Limb (tissue), 2 donors: ENCODE data around the gene SLAMF1.
"Not testable (repeated sequence)": the region's sequence is repeated elsewhere in the genome, so short reads cannot be mapped to it uniquely, and the experiment has no call there.

Experiments used
- DNase-seq, 2 donors: peaks; one replicate each; pipeline ENCODE4 v3.0.0-alpha.2; 2016; ENCODE audit errors: extremely low spot score in 2 of 2

SLAMF1 gene

DNA sequence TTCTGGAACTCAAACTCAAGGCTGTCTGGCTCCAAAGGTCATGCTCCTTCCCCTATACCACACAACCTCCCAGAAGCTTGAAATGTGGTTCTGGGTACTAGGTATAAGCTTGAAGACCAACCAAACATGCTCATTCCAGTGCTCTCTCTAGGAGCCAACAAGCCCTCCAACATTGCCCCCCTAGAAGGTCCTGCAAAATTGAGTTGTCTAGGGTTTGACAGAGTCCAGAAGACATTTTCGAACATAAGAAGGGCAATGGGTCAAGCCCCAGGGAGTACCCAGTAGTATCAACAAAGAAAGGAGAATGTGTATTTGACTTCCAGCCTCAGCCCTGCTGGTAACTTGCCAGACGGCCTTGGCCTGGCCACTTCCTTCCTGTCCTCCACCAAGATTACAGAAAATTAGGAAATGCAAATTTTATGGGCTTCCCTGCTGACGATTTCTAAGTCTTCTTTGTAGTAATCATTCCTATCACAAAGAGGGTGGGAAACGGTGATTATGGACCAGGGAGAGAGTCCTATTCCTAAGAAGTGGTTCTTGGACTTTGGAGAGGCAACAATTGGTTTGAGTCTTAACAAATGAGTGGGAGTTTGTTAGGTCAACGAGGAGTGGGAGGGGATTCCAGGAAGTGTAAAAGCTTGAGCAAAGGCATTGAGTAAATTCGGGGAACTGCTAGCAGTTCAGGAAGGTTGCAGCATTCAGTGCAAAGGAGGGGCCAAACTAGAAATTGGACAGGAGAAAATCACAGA, 18.7 kb upstream of the SLAMF1 start:
- no peak for DNase-seq

DNA sequence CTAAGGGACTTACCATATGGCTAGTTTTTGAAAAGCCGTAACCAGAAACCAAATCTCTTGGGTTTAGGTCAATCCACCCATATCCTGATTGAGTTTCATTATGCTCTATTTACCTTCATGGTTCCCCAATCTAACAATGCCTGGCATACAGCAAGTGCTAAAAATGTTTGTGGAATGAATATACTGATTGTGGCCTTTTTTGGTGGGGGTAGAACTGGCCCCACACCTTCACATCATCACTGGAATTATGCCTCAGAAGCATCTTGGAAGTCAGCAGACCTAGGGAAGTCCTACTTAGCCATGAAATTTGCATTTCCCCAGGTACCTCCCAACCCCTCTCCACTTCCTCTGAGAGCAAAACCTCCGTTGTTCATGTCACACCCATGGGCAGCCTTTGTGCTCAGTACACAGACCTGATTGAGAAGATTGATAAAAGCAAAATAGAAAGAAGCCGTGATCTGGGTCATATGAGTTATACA, 17.8 kb upstream of the SLAMF1 start:
- DNase-seq, result no peak

DNA sequence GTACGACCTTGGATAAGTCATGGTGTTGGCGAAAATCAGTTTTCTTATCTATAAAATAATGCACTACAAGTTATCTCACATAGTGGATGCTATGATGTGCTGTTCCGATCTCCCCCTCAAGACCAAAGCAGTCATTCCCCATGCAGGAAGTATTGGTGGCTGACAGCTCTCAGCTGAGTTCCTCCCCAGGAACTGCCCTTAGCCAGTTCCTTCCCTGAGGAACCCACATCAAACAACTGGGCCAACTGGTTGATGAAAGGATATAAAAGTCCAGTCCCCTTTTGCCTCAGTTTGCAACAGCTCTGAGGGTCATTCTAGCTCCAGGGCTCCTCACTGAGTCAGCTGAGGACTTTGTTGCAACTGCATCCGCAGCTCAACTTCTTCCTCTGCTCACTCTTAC, 16.1 kb upstream of the SLAMF1 start:
- DNase-seq, result no peak

DNA sequence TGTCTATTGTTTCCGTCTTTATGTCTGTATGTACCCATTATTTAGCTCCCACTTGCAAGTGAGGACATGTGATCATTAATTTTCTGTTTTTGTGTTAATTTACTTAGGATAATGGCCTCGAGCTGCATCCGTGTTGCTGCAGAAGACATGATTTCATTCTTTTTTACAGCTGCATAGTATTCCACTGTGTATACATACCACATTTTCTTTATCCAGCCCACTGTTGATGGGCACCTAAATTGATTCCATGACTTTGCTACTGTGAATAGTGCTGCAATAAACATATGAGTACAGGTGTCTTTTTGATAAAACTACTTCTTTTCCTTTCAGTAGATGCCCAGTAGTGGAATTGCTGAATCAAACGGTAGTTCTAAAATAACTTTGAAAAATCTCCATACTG, 12.7 kb upstream of the SLAMF1 start:
- no peak for DNase-seq

DNA sequence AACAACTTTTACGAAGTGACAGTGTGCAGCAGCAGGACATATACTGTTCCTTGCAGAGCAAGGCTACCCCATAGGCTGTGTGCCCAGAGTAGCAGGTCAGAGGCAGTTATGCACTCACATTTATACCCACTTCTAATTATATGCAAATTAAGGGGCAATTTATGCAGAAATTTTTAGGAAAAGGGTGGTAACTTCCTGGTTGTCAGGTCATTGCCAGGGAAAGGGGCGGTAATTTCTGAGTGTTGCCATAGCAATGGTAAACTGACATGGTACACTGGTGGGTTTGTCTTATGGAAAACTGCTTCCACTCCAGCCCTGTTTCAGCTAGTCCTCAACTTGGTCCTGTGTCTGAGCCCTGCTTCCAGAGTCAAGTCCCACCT, 12.0 kb upstream of the SLAMF1 start:
- no peak for DNase-seq

DNA sequence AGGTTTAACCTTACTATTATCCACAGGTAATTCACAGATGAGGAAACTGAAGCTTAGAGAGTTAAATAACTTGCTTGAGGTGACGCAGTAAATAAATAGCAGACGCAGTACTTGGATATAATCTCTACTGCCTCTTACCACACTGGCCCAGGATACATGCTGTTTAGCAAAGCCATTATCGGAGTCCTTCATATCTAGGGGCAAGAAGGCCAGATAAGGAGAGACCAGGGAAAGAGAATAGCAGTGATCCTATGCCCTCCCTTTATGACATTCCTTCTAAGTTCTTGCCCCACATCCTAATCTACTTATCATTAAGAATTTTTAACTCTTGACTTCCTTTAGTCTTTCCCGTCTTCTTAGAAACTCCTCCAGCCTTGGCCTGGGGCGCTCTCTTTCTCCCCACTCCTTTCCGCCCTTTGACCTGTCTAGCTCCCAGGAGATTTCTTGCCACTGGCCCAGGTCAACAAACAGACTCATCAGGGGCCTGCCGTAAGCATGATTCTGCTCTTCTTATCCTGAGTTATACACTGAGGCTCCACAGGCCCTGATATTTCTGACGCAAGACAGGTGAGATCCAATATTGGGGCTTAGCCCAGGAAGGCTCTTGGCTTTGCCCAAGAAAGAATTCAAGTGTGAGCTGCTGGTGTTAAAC, 11.4 kb upstream of the SLAMF1 start:
- DNase-seq, result no peak

DNA sequence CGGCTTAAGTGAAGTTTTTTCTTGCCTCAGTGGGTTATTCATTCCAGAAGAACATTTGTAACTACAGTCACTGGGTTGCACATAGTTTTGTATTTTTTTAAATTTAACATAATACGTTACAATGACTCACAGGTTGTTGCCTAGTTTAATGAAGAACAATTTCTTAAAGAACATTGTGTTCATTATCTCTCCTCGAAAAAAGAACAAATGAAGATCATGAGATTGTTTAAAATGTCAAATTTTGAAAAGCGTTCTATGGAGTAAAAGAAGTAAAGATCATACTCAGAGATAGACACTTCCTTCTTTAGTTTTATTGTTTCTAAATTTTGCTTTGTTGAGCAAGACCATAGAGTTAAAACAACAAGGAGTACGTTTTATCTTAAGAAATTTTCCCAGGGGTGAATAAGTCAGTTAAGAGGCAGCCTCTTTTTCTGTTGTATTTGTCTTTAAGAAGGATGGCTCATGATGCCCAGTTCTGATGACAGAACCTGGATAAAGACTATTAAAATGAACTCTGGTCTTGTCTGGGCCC, 10.5 kb upstream of the SLAMF1 start:
- DNase-seq, result no peak

DNA sequence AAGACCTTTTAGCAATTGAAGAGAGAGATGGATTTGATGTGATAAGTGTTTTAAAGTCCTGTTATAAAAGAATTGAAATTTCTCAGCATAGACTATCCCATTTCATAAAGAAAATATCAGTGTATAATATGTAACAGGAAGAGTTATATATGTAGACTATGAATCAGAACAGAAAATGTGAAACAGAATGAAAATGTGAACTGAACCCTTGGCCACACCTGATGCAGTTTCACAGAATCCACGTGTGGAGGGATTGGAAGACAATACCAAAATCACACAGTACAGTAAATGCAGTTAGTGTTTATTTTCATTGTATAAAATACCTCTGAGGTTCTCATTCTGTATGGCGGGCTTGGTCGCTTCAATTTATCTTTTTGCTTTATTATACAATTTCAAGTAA, 9.9 kb upstream of the SLAMF1 start:
- no peak for DNase-seq

DNA sequence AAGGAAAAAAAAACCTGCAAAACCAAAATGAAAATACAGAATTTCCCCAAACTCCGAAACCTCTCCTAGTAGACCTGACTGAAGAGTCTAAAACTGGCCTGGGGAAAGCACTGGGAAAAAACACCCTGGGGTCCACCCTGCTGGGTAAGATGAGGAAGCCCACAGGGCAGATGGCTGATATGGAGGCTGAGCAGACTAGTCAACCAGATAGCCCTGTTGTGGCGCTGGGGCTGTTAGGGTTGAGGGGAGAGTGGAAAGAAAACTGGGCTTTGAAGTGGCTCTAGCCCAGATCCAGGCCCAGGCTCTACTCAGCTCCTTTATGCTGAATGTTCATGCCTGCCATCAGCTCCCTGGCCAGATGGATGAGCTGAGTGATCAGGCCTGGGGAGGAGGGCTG, 6.8 kb upstream of the SLAMF1 start:
- DNase-seq, result no peak

DNA sequence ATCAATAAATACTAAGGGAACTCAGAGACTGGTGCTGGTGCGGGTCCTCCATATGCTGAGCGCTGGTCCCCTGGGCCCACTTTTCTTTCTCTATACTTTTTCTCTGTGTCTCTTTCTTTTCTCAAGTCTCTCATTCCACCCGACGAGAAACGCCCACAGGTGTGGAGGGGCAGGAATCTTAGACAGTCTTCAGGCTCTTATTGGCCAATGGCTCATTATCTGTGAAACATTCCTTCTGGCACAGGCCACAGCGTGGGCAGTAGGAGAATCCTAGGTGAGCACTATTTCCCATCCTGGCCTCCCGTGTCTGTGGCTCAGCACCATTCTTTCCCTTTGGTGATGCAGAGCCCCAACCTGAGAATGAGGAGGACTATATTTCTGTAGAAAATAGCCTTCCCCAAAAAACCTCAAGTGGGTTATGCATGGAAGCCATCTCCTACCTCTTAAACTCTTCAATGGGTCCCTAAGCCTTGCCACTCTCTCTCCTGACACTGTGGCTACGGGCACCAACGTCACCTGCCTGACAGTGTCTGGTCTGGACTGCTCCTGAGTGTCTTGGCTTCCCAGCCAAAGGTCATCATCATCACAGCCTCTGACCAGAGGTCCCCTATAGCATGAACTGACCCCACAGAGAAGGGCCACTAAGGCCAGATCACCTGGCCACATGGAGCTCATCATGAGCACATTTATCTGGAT, 6.2 kb upstream of the SLAMF1 start:
- DNase-seq, result no peak

DNA sequence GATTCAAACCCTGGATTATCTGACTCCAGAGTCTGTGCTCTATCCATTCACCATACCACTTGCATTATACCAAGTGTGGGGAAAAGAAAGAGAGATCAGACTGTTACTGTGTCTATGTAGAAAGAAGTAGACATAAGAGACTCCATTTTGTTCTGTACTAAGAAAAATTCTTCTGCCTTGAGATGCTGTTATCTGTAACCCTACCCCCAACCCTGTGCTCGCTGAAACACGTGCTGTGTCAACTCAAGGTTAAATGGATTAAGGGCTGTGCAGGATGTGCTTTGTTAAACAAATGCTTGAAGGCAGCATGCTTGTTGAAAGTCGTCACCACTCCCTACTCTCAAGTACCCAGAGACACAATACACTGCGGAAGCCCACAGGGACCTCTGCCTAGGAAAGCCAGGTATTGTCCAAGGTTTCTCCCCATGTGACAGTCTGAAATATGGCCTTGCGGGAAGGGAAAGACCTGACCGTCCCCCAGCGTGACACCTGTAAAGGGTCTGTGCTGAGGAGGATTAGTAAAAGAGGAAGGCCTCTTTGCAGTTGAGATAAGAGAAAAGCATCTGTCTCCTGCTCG, 5.3 kb upstream of the SLAMF1 start:
- not testable (repeated sequence) for DNase-seq

DNA sequence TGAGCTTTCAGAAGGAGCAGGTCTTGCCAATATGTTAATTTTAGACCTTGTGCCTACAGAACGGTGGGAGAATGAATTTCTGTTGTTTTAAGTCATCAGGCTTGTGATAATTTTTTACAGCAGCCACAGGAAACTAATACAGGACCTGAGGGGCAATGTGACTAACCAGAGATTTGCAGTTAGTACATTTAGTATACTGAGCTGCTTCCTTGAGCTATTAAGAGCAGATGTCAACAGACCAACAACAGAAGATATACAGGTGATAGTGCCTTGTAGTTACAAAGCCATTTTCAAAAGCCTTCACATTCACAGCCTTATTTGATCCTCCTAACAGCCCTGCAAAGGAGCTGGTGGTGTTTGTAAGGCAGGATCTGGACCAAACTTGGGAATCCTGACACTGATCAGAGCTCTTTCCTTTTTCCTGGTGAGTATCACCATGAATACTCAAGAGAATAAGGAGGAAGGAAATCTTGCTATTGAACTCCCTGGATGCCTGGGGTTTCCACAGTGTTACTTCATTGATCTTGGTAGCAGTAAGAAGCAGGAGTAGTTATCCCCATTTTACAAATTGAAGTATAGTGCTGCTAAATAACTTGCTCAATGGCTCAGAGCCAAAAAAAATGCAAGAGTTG, 4.7 kb upstream of the SLAMF1 start:
- no peak for DNase-seq

DNA sequence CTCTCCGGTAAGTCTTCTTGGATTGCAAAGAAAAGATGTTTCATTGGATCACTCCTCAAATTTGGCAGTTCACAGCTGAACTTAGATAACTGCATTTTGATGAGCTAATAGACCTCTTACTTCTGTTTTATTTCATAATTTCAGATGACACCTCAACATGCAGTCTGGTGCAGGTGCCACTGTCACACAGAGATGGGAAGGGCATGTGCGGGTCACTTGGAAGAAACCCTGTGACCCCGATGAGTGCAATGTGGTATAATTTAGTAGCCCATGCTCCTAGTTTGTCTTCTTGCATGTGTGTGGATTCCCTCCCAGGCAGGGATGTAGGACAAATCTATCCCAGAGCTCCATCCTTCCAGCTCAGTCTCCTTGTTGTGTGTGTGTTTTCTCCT, 481 bp upstream of the SLAMF1 start:
- no peak for DNase-seq

DNA sequence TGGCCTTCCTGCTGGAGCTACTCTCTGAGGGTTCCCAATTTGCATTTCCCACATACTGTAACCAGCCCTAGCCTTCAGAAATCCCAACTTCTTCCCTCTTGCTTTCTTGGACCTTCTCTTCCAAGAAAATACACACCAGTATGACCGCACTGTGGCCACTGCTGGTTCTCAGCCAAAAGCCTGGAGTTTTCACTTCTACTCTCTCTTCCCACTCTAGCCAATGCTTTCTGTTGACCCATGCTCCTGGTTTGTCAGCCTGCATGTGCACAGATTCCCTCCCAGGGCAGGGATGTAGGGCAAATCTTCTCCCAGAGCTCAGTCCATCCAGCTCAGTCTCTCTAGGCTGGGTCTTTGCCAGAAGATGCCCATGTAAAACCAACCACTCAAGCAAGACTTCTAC, 664 bp downstream of the SLAMF1 start:
- no peak for DNase-seq

DNA sequence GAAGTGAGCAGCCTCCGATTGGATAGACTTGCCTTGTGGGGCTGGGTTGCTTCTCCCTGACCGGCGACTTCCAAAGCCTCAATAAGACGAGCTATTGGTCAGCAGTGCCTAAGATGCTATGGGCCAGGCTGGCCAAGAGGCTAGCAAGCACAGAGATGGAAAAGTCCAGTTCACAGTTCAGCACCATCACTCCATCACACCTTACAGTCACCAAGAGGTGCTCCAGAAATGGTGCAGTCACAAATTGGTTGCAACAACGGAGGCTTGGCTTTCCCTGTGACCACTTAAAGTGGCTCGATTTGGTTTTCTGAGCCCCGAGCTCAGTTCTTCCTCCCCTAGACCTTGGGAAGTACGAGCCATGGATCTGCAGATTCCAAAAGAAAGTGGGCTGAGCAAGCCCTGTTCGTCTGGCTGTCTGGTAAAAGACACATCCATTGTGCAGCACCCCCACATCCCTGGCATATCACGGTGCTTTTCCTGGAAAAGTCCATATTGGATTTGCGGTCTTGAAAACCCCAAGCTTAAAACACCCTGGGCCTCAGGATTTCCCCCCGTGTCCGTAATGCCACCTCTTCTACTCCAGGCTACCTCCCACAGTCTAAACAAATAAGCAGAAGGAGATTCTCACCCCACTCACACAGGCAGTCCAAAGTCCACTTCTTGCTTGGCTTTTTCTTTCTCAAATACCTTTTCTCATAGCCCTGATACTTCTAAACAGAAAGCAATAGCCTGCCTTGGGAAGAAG, 1.3 kb downstream of the SLAMF1 start:
- no peak for DNase-seq

DNA sequence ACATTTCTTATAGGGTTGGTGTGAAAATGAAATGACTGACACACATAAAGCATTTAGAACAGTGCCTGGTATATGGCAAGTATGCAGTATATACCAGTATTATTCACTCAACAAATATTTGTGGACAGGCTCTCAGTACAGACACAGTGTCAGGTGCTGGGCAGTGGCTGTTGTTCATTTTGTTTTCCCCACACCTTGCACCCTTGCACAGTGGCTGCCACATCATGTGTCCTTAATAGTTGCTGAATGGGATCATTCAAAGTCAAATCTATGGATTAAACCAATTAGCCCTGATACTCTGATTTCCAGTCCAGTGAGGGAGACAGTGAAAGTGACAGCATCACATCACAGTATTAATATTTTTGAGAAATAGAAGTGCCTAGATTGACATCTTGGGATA, 2.4 kb downstream of the SLAMF1 start:
- no peak for DNase-seq

DNA sequence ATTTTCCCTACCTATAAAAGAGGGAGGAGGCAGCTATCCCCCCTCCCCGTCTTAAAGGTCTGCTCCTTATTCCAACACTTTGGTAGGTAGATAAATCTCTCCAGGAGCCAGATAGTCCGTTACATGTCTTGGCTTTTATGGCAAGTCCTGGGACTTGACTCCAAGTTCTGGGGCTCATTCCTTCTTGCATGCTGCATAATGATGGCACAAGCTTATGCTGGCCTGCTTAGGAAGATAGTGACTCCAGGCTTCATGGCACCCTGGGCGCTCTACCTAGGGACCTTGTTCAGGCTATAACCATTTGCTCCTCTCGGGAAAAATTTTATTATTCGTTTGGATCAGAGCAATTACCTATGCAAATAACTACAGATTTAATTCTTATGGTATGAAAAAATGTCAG, 3.7 kb downstream of the SLAMF1 start:
- no peak for DNase-seq

DNA sequence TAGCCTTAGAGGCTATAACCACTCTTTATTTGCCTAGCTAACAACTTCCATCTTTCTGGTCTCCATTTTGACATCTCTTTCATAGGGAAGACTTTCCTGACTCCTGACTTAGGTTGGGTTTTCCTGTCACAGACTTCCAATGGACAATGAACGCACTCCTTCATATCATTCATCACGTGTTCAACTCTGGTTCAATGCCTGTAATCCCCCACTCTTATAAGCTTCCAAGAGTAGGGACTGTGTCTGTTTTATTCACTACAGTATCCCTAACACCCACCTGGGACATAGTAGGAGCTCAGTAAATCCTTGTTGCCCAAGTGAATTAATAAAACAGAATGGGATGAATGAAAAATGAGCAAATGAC, 4.6 kb downstream of the SLAMF1 start:
- no peak for DNase-seq

DNA sequence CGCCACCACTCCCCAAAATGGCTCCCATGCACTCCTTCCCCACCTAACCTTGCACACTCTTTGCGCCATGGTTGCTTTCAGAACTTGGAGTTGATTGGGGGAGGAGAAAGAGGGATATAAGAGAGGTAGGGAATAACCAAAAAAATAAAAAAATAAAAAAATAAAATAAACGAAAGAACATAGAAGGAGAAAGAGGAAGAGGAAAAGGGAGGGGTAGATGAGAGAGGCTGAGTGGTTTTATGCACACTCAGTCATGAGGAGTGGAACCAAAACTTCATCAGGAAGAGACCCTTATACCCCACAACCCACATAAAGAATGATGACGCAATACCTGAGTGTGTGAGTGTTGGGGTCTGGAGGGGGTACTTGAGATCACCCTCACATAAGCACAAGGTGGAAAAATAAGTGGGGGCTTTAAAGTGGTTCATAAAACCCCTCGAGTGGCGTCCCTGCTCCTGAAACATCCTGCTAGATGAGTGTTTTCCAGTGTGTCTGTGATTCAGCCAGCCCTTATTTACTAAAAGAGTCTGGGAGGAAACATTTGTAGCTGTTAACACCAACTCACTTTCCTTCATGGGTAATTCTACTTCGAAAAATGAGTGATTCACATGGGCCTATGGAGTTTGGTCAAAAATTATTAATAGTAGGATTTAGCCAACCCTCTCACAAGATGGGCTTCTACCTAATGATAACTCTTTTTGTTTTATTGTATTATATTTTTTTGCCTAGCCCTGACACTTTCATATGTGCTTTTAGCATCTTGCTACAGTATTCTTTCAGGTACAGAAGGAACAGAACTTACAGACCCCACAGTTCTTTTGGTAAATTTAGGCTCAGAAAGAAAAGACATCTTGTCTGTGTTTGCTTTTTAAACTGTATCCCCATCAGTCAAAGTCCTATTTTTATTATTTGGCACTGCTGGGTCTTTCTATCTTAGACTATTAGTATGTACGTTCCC, 5.2 kb downstream of the SLAMF1 start:
- DNase-seq, result no peak
